Prostate gland (tissue), 2 donors: Measurements from ENCODE around the gene IL17D.

Experiments used
- CTCF ChIP-seq, 4 experiments: fragments of 200-600 bp in 2 of 4; fragments of 450-650 bp in 2 of 4; sonication (generic) in 2 of 4; IDR thresholded peaks; 1 replicate in 3 of 4; 2 replicates in 1 of 4; pipeline ENCODE4 v1.5.1; 2016 to 2019; ENCODE audit warnings: antibody characterized with exemption in 4 of 4, mild to moderate bottlenecking in 2 of 4, moderate library complexity in 2 of 4
- POLR2A ChIP-seq: fragments of 450-650 bp; IDR thresholded peaks from one replicate; pipeline ENCODE4 v1.6.1; 2016; ENCODE audit warnings: antibody characterized with exemption, mild to moderate bottlenecking

GRCh38 chr13:20769091-20769490 is 65.6 kb downstream of the IL17D start:
- TF ChIP-seq CTCF (IDR thresholded peaks at IDR 0.05) (no peak), POLR2A (no peak)
